HG02678 (cell line): ENCODE measurements around the gene ZNRF3.
"Not testable (repeated sequence)": the region's sequence is repeated elsewhere in the genome, so short reads cannot be mapped to it uniquely, and the experiment has no call there.

Experiments
- ATAC-seq: cut with Tn5 transposase; IDR thresholded peaks from one replicate; pipeline ENCODE4 v1.9.1; 2021; ENCODE audit warnings: mild to moderate bottlenecking, moderate library complexity; ENCODE audit not compliant: unreplicated experiment

ZNRF3 gene

DNA sequence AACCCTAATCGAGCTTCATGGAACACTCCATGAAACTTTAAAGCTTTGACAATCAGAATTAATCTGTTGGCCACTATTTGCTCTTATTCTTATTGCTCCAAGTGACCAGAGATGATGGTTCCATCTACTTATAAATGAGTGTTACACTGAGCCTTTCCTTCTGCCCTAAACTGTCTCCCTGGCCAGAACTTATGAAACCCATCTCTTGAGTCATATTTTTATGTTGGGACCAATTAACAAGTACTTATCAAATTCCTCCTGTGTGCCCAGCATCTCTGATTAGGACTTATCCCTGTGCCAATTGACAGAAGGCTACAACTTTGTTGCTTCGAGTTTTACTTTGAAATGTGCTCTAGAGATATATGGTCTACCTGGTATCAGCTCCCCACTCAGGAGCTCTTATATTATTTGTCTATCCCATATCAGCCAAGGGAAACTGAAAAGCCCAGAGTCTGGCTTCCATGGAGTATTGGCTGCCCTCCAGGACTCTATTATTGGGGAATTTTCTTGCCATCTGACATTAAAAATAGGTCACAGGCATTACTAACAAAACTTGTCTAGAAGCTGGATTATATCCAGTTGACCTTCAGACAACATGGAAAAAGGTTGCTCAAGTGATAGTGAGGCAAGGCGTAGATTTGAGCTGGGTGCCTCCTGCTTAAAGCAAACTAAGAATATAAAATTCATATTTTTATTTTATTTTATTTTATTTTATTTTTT, 198.3 kb downstream of the ZNRF3 start:
- no peak for ATAC-seq

DNA sequence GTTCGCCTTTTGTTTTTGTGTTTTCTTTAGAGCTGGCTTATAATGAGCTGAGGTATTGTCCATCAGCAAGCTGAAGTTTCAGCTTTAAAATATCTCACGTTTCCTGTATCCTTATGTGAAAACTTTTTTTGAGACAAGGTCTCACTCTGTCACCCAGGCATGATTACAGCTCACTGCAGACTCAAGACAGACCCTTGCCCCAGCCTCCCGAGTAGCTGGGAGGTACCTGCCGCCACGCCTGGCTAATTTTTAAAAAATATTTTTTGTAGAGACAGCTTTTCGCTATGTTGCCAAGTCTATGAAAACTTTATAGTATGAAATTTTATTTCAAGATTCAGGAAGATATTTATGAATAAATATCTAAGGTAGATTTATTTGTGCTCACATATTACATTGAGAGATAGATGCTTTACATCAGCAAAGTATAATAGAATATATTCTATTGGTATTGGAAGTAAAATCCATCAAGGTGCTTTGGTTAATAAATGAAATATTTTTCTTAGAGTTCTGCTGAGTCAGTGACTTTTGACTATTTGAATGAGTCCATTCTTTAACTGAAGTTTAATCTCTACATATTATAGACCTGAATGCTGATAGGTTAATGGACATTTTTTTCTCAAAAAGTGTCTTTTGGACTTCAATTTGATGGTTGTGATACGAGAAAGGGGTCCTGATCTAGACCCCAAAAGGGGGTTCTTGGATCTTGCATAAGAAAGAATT, 199.6 kb downstream of the ZNRF3 start:
- no peak for ATAC-seq

DNA sequence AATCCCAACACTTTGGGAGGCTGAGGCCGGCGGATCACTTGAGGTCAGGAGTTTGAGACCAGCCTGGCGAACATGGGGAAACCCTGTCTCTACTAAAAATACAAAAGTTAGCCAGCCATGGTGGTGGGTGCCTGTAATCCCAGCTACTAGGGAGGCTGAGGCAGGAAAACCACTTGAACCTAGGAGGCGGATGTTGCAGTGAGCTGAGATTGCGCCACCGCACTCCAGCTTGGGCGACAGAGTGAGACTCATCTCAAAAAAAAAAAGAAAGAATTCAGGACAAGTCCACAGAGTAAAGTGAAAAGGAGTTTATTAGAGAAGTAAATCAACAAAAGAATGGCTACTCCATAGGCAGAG, 200.2 kb downstream of the ZNRF3 start:
- ATAC-seq: not testable (repeated sequence)

DNA sequence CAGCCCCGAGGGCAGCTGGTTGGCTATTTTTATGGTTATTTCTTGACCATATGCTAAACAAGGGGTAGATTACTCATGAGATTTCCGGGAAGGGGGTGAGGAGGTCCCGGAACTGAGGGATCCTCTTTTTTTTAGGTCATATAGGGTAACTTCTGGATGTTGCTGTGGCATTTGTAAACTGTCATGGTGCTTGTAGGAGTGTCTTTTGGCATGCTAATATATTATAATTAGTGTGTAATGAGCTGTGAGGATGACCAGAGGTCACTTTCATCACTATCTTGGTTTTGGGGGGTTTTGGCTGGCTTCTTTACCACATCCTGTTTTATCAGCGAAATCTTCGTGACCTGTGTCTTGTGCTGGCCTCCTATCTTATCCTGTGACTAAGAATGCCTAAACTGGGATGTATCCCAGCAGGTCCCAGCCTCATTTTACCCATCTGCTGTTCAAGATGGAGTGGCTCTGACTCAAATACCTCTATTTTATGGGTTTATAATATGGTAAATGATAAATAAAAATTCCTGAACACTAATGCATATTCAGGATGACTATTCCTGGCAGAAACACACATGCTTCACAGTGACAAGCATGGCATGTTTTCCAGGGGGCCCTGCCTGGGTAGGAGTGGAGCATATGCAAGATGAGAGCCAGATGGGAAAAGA, 200.7 kb downstream of the ZNRF3 start:
- ATAC-seq: no peak

DNA sequence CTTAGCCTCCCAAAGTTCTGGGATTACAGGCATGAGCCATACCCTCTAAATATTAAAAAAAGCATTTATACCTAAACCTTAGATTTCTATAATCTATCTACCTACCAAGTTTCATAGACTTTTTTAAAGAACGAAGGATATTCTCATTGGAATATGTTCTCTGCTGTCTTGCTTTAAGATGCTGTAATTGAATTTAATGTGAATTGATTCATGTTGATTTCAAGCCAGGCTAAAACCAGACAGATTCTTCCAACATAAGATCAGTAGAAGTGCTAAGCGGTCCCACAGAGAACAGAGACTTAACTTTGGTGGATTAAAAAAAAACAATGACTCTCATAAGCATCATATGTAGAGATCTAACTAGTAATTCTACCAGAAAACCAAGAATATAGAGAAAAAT, 203.6 kb downstream of the ZNRF3 start:
- ATAC-seq: no peak

DNA sequence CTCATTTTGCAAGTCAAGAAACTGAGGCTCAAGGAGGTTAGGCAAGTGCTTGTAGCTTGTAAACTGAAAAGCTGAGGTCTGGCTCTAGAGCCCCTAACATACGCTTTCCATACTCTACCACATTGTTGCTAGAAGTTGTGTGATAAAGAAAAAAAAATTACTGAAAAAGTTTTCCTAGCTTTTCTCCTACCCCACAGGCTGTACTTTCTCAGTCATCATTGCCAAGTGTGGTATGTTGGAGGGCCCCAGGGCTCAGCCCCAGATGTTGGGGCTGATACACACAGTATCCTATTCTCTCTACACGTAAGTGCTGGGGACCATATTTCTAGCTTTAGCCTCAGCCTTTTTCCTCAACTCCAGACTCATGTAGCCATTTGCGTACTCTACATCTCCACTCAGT, 205.4 kb downstream of the ZNRF3 start:
- no peak for ATAC-seq

DNA sequence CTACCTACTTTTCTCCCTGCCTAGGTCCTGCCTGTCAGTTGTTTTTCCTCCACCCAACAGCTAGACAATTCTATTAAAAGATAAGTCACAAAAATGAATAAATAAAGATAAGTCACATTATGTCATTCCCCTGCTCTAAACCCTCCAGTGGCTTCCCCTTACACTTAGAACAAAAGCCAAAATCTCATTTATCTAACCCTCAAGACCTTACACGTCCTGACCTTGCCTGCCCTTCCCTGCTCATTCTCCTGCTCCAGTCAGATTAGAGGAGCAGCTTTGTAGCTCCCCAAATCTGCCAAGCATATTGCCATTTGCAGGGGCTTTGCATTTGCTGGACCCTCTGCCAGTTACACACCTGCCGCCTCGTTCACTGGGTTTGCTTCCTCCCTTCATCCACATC, 206.1 kb downstream of the ZNRF3 start:
- no peak for ATAC-seq

DNA sequence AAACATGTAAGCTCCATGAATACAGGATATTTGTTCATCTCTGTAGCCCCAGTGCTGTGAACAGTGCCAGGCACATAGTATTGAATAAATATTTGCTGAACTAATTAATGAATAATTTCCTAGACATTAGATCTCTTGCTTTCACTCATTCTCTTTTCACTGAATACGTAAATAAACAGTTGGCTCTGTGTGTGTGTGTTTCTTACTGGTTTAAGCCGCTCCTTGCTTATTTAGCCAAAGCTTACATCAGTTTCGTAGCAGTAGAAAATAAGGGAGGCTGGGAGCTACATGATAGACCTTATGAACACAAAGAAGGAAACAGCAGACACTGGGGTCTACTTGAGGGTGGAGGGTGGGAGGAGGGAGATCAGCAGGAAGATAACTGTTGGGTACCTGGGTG, 206.7 kb downstream of the ZNRF3 start:
- no peak for ATAC-seq

DNA sequence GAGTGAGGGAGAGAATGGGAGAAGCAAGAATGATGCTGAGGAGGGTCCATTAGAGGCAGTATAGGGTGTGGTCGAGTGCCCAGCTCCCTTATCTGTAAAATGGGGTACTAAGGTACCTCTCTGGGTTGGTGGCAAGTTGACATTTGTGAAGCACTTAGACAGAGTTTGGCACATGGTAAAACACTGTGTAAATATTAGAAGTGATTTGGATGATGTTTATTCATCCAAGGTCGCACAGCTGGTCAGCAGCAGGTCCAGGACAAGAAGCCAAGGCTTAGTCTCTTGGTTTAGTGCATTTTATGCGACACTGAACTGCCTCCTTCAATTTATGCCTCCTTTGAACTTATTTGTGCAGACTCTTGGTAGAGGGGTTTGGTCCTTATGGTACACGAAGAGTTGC, 208.9 kb downstream of the ZNRF3 start:
- no peak for ATAC-seq

DNA sequence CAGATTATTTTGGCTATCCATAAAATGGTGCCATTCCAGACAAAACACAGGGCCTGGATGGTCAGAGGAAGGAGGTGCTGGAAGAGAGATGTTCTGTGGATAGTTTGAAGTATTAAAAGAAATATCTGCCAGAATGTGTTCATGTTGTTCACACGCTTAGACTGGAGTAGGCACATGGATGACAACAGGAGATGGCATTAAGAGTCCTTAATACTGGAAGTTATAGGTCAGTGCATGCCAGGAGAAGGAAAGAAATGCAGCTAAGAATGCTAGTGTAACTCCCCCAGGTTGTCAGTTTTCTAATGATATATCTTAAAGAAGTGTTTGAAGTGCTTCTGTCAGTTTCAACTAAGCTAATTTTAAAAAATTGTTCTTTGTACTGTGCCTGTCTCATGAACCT, 209.7 kb downstream of the ZNRF3 start:
- ATAC-seq: no peak

DNA sequence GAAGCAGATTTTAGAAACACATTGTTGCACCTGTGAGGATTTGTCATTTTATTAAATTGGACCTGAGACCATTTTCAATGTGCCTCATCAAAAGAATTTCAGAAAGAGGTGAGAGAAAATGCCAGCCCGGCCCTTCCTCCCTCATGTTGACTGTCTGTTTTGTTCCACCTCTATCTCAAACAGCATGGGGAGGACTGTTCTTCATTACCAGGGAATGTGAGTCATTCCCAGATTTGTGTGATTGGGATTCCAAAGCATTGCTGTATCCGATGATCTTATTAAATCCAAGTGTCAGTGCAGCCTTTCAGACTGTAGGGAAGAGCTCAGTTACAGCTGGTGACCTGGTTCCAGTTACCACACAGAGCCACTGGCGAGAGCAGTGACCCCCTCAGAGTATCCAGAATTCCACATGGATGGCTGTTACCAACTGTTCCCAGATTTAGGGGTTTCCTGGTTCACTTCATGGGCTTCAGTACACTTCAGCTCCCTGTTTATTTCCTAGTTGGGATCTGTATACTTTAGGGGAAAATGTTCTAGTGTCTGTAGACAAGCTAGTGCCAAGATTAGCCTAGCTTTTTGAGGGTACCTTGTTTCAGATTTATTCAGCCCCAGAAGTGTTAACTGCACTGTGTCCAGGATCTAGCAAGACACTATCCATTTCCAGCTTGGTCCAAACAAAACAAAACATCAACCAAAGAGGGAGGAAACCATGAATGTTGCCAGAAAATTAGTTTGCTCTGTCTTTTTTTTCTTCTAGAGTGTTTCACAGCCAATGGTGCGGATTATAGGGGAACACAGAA, 210.3 kb downstream of the ZNRF3 start:
- ATAC-seq: no peak

DNA sequence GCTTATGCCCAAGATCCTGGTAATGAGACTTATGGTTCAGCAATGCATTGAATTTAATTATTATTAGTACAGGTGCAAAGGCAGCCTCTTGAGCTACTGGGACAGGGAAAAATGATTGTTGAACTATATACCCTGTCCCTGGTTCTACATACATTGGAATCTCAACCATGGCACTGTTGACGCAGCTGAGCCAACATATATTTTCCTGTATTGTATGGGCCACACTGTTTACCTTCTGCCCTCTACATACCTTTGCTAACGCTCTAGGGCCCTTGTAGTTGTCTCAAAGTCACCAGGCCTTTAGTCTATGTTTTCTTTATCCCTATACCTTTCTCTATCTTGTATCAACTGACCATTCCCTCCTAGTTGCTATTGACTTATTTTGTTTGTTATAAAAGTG, 212.1 kb downstream of the ZNRF3 start:
- ATAC-seq: no peak

DNA sequence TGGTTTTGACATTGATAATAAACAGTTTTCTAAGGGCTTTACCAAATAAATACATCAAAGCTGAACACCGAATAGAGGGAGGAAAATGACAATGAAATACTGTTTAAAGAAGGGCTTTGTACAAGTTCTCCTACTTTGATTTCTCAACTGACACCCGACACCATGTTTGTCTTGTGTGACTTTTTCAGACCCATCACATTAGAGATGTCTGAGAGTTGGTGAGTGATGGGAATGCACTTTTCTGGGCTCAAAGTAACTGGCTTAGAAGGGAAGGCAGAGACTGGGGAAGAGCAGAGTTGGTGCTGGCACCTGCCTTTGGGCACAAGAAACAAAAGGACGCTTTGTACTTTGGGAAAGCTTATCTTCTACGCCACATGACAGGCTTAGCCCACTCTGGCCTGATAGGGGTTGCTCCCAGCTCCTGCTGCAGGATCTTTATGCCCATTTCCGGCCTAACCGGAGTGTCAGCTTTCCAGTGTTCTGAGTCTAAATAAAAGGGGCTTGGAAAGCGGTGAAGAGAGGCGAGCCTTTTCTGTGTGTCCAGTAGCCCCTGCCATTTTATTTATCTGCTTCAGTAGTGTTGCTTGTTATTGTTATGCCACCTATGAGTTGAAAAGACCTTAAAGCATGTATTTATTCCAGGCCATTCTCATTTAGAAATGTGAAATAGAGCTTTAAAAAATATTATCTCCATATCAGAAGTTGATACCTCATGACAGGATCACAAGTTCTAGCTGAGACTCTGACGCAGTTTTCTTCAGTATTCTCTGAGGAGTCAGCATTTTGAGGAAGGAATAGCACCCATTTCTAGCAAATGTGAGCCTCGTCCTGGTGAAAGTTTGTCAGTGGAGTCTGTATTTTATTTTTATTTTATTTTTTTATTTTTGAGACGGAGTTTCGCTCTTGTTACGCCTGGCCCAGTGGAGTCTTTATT, 213.6 kb downstream of the ZNRF3 start:
- no peak for ATAC-seq

DNA sequence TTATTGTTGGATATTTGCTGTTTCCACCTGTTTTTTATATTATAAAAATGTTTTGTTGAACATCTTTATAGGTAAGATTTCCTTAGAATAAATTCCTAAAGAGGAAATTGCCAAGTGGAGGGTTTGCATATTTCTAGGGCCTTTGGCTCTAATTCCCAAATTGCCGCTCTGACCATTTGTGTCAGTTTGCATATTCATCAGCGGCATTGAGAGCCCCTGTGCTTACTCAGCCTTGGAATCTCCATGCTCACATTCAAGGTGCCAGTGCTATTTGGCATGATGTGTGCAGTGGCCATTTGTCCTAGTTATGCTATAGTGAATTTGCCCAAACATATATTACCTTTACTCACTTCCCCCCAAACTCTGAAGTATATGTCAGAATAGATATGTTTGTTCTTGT, 214.9 kb downstream of the ZNRF3 start:
- ATAC-seq: no peak

DNA sequence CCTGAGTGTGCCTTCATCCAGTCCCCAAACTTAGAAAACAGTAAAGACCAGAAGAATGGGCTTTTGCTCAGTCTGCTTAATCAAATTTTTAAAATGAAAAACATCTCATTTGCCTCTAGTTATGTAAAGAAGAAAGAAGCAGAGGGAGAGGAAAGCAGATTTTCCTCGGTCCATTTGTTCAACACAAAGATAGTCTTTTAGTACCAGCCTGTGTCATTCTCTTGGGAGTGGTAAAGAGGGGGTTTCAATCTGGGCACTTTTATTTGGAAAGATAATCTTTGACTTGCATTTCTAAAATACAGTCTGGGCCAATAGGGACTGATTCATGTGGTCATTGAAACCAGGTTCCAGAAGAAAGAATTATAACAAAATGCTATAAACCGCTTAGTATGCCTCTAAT, 218.9 kb downstream of the ZNRF3 start:
- ATAC-seq: no peak

DNA sequence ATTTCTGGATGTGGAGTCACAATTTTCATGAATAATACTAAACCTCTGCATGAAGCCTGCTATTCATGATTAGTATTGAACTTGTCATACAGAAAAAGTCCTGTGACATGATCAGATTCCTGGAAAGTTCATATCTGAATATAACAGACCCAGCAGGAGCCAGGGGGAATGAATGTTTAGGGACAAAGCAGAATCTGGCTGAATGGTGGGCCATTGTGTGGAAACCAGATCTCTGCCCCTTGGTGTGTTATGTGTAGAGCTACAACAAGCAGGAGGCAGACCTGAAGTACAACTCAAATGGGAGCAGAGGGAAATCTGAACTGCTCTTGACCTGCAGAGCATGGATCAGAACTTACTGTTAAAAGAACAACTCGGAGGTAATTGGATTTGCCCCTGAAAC, 219.7 kb downstream of the ZNRF3 start:
- no peak for ATAC-seq

DNA sequence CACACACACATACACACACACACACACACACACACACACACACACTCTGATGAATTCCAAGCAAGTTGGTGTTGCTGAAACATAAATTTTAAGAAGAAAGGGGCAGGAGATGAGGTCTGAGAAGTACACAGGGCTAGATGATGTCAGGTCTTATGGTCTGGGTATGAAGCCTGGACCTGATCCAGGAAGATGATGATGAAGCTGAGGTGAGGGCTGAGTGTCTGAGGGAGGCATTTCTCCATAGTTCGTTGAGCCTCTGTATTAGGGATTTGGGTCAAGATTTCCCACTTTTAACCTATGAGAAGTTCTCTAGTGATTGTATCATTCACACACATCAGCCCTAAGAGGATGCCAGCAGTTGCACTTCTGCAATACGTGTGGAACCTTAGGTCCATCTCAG, 222.1 kb downstream of the ZNRF3 start:
- ATAC-seq: no peak

DNA sequence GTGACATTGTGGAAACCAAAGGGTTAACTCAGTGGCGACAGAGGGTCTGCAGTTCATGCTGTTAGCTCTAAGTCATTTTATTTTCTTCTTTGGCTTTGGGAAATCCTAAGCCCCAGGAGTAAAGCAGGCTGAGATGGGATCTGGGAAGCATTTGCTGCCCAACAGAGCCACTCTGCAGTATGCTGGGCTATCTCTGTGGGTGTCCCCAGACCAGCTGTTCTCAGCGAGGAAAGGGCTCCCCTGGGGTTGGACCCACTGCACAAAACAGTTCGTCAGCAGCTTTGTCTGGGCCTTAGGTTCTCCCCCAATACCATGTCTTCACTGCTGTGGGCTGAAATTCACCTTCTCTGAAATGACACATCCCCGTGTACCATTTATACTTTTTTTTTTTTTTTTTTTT, 223.5 kb downstream of the ZNRF3 start:
- ATAC-seq: no peak
